22Rv1 (cell line): ENCODE measurements around the gene CRYGA.
"Not testable (repeated sequence)": the region's sequence is repeated elsewhere in the genome, so short reads cannot be mapped to it uniquely, and the experiment has no call there.

Experiments used
- CTCF ChIP-seq: fragments of 450-650 bp; IDR thresholded peaks from 2 replicates; pipeline ENCODE4 v1.5.1; 2017; ENCODE audit warnings: mild to moderate bottlenecking
- ZFX ChIP-seq: fragments of 450-650 bp; IDR thresholded peaks from 2 replicates; pipeline ENCODE4 v1.6.1; 2017; ENCODE audit warnings: antibody characterized with exemption, borderline replicate concordance

- not testable (repeated sequence) for TF ChIP-seq CTCF, ZFX
Measured at GRCh38 chr2:208138334-208138733, 25.1 kb downstream of the CRYGA start.
